ENCODE data around the gene LIX1. TPM values are rescaled to one million over a fixed set of nuclear protein-coding genes. Genes with fewer than 3 reads are reported as not detected.
"Not testable (repeated sequence)": the region's sequence is repeated elsewhere in the genome, so short reads cannot be mapped to it uniquely, and the experiment has no call there.

The LIX1 gene
- total RNA-seq, 1 donor from 2014 or later, result 7.3 TPM

- no peak for FAIRE-seq
Observed at GRCh38 chr5:97106216-97106581, 36.2 kb downstream of the LIX1 start.

GRCh38 chr5:97105501-97106215 is 36.8 kb downstream of the LIX1 start:
- no peak for DNase-seq (ENCODE audit: low spot score in 2 of 2)
- FAIRE-seq, result no peak

More at GRCh38 chr5:97106216-97106581, 36.2 kb downstream of the LIX1 start:
- DNase-seq (ENCODE audit: low spot score in 2 of 2), result no peak

DNA sequence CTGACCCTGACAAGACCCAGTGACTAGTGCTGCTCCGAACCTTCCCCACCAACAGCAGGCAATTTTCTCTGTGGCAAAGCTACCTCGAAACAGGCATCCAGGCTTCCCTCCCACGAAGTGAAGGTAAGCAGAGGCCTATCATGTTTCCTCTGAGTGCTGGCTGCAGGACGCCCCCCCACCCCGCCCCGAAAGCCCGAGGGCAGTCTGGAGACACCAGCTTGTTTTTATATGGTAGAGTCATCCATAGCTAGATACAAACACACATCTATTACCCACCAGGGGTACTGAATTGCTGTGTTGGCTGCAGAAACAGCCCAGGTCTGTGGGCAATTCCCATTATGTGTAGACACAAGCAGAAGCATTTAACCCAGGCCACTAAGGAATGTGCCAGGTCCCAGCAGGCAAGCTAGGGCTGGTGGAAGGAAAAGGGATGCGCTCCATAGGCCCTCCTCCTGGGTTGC is 40.4 kb downstream of the LIX1 start:
- DNase-seq (ENCODE audit: low spot score in 2 of 2) (no peak), FAIRE-seq (no peak)

GRCh38 chr5:97101189-97101910 is 41.1 kb downstream of the LIX1 start:
- FAIRE-seq, result peak; percentile 58
- peak in 1 of 2 donors; percentile 8 for DNase-seq (ENCODE audit: low spot score in 2 of 2)

DNA sequence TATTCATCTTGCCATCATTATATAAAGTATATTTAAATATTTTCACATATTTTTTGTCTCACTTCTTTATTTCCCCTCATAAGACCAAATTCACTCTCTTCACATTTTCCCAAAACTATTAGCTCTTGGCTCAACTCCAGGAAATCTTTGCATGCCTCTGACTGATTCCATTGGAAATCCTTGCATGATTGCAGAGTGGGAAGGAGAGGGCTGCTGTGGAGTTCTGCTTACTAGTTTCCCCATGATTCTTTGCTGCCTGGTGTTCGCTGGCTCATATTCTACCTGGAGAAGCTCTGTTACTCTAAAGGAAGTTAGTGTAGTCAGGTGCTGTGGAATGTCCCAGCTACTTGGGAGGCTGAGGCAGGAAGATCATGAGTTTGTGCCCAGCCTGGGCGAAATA is 41.9 kb downstream of the LIX1 start:
- FAIRE-seq (no peak), DNase-seq (ENCODE audit: low spot score in 2 of 2) (no peak)

DNA sequence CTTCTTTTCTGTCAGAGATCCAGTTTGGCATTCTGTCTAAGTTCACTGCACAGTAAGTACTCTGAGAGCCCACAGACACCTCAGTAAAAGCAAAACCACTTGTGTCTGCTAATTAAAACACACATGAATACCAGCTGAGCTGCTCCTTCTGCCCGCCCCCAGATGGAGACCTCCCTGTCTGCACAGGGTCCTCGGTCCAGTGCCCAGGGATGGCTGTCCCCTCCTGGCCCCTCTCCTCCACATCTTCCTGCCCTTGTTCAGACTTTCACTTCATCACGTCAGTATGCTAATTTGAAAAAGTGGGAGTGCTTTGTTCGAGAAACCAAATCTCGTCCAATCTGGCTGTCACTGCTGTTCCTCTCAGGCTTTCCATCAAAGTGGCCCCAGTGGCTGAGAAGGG is 43.5 kb downstream of the LIX1 start:
- FAIRE-seq (no peak), DNase-seq (ENCODE audit: low spot score in 2 of 2) (peak in 1 of 2 donors; percentile 5)

- DNase-seq (ENCODE audit: low spot score in 2 of 2) (no peak), FAIRE-seq (no peak)
Observed at GRCh38 chr5:97097326-97098230, 44.8 kb downstream of the LIX1 start.

- no peak for DNase-seq (ENCODE audit: low spot score in 2 of 2)
- no peak for FAIRE-seq
Observed at GRCh38 chr5:97096846-97097245, 45.6 kb downstream of the LIX1 start.

DNA sequence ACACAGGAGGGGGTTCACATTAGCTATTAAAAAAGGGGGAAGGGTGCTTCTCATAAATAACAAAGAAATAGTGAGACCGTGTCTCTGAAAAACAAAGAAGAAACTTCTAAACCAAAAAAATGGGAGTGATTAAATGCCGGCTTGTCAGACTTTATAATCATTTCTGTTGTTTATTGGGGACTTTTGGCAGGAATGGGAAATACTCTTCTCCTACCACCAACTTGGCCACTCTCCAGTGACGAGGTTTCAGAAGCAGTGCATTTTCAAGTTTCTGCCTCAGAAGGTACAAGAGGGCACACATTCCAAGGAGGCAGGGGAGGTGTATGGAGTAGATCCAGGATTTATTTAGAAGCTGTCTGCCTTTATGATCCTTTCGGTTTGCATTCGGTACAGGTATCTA is 46.2 kb downstream of the LIX1 start:
- FAIRE-seq (no peak), DNase-seq (ENCODE audit: low spot score in 2 of 2) (no peak)

- no peak for DNase-seq (ENCODE audit: low spot score in 2 of 2)
- no peak for FAIRE-seq
Observed at GRCh38 chr5:97095318-97095732, 47.1 kb downstream of the LIX1 start.

DNA sequence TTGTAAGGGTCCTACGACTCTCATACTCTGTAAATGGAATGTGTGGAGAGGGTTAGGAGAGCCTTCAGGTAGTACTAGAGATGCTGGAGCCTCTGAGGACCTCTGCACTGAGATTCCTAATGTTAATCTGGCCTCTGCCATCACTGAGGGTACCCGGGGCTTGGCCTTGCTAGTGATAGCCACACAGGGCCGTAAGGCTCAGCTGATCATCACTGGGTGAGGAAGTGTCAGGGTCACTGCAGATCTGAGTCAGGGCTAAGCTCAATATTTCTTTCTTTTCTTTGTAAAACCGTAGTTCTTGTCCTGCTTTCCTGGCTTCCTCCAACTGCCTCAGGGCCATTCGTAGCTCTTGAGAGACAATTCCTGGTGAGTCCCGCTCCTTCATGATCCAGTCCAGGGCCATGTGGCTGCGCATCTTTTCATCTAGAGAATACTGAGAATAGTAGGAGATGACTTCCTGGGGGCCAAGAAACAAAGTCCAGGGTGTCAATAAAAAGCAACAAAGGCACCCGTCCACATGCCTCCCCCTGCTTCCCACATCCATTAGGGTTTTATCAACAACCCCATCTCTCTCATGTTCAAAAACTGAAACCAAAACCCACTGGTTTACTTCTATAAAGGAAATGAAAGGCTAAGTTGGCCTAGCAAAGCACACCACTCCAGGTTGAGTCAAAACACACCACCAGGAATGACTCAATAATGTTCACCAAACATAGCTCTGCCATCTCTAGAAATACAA is 47.7 kb downstream of the LIX1 start:
- FAIRE-seq (no peak), DNase-seq (ENCODE audit: low spot score in 2 of 2) (no peak)

GRCh38 chr5:97093193-97093592 is 49.2 kb downstream of the LIX1 start:
- FAIRE-seq (peak; percentile 30), DNase-seq (ENCODE audit: low spot score in 2 of 2) (no peak)

GRCh38 chr5:97090944-97091343 is 51.5 kb downstream of the LIX1 start:
- FAIRE-seq (no peak), DNase-seq (ENCODE audit: low spot score in 2 of 2) (no peak)

DNA sequence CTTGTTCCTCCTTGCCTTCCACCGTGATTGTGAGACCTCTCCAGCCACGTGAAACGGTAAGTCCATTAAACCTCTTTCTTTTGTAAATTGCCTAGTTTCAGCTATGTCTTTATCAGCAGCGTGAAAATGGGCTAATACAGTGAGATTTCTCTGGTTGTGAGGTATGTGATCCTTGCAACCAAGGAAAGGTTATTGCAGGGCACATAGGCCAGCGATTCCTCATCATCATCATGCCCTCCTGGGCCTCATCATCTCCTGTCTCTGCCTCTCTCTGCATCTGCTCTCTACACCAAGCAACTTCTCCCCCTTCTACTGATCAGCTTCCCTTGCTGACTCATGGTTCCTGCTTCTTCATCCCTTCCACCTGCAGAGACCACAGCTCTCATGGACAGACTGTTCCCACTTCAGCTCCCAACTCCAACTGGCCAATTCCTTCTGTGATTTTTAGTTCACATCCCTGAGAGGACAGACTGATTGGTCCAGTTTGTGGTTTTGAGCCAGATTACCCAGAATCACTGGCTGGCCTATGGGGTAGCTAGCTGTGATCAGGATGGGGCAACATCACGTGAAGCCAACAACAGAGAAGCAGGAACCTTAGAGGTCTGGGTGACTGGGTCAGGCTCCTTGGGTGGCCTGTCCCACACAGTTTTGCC is 53.1 kb downstream of the LIX1 start:
- FAIRE-seq, result no peak
- no peak for DNase-seq (ENCODE audit: low spot score in 2 of 2)

- no peak for DNase-seq (ENCODE audit: low spot score in 2 of 2)
- FAIRE-seq, result no peak
Observed at GRCh38 chr5:97088774-97089148, 53.6 kb downstream of the LIX1 start.

- DNase-seq (ENCODE audit: low spot score in 2 of 2), result no peak
- FAIRE-seq, result no peak
Observed at GRCh38 chr5:97087138-97087537, 55.3 kb downstream of the LIX1 start.

DNA sequence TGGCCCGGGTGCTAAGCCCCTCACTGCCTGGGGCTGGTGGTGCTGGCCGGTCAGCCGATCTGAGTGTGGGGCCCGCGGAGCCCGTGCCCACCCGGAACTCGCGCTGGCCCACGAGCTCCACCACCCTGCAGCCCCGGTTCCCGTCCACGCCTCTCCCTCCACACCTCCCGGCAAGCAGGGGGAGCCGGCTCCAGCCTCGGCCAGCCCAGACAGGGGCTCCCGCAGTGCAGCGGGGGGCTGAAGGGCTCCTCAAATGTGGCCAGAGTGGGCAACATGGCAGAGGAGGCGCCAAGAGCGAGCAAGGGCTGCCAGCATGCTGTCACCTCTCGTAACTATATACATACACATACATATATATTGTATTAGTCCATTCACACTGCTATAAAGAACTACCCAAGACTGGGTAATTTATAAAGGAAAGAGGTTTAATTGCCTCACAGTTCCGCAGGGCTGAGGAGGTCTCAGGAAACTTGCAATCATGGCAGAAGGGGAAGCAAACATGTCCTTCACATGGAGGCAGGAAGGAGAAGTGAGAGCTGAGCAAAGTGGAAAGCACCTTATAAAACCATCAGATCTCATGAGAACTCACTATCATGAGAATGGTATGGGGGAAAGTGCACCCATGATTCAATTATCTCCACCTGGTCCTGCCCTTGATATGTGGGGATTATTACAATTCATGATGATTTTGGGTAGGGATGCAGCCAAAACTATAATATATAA is 56.8 kb downstream of the LIX1 start:
- no peak for DNase-seq (ENCODE audit: low spot score in 2 of 2)
- FAIRE-seq, result no peak

DNA sequence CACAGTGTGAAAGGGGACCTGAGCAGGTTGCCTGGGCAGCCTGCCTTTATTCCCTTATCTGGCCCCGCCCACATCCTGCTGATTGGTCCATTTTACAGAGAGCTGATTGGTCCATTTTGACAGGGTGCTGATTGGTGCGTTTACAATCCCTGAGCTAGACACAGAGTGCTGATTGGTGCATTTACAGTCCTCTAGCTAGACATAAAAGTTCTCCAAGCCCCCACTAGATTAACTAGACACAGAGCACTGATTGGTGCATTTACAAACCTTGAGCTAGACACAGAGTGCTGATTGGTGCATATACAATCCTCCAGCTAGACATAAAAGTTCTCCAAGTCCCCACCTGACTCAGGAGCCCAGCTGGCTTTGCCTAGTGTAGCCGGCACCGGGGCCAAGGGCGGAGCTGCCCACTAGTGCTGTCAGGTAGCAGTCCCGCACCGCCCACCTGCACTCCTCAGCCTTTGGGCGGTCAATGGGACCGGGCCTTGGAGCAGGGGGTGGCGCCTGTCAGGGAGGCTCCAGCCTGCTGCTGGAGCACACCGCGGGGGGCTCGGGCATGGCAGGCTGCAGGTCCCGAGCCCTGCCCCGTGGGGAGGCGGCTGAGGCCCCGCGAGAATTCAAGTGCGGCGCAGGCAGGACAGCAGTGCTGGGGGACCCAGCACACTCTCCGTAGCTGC is 57.5 kb downstream of the LIX1 start:
- FAIRE-seq; DNase-seq (ENCODE audit: low spot score in 2 of 2): not testable (repeated sequence)
